OCI-LY3 (cell line): Measurements from ENCODE around the gene LAG3.

Experiments used
- H2AFZ ChIP-seq: fragments of 200-600, 300-600 bp; shearing (Covaris generic); 2 replicates; pipeline ENCODE4 v1.6.0; 2014; ENCODE audit warnings: antibody characterized with exemption, low read depth, low read length
- H3K27ac ChIP-seq: fragments of 200-600, 300-600 bp; sonication (generic); 2 replicates; pipeline ENCODE4 v1.5.1; 2014; ENCODE audit warnings: mild to moderate bottlenecking, low read length, moderate library complexity, mixed read lengths
- H3K27me3 ChIP-seq: fragments of 200-600, 300-600 bp; sonication (generic); 2 replicates; pipeline ENCODE4 v1.6.1; 2014; ENCODE audit warnings: low read depth, low read length, mixed read lengths
- H3K36me3 ChIP-seq: fragments of 200-600, 300-600 bp; sonication (generic); replicated peaks from 2 replicates; pipeline ENCODE3; 2014; ENCODE audit warnings: low read depth, low read length, mixed read lengths
- H3K4me1 ChIP-seq: fragments of 300-600, 200-600 bp; sonication (generic); 2 replicates; pipeline ENCODE4 v1.6.1; 2014; ENCODE audit warnings: low read length, mixed read lengths
- H3K4me2 ChIP-seq: fragments of 200-600, 300-600 bp; sonication (generic); 2 replicates; pipeline ENCODE4 v1.6.1; 2014; ENCODE audit warnings: low read length, mixed read lengths
- H3K4me3 ChIP-seq: fragments of 300-600, 200-600 bp; sonication (generic); 2 replicates; pipeline ENCODE4 v1.5.1; 2014; ENCODE audit warnings: antibody characterized with exemption, mild to moderate bottlenecking, low read length, moderate library complexity
- H3K79me2 ChIP-seq: fragments of 300-600, 200-600 bp; shearing (Covaris generic); 2 replicates; pipeline ENCODE4 v1.6.1; 2014; ENCODE audit warnings: mild to moderate bottlenecking, low read length, mixed read lengths
- H3K9ac ChIP-seq: fragments of 300-600, 200-600 bp; shearing (Covaris generic); 2 replicates; pipeline ENCODE4 v1.6.0; 2014; ENCODE audit warnings: mild to moderate bottlenecking, low read length, moderate library complexity
- H3K9me3 ChIP-seq: fragments of 200-600, 300-600 bp; shearing (Covaris generic); 2 replicates; pipeline ENCODE4 v1.6.1; 2014; ENCODE audit warnings: low read length, mixed read lengths; ENCODE audit not compliant: insufficient read depth
- H4K20me1 ChIP-seq: fragments of 200-600, 300-600 bp; sonication (generic); 2 replicates; pipeline ENCODE4 v1.6.1; 2016; ENCODE audit warnings: low read length, mixed read lengths; ENCODE audit not compliant: insufficient read depth
- EZH2phosphoT487 ChIP-seq: fragments of 200-600 bp; shearing (Covaris generic); IDR thresholded peaks from 2 replicates; pipeline ENCODE4 v1.6.1; 2018; ENCODE audit warnings: antibody characterized with exemption, mixed run types, low read depth
- TF ChIP-seq, protein P1 (sequence below): fragments of 200-600, 300-600 bp; sonication (generic); IDR thresholded peaks from 2 replicates; pipeline ENCODE4 v1.5.1; 2014; ENCODE audit warnings: antibody characterized with exemption, low read length, low read depth

Gene LAG3

DNA sequence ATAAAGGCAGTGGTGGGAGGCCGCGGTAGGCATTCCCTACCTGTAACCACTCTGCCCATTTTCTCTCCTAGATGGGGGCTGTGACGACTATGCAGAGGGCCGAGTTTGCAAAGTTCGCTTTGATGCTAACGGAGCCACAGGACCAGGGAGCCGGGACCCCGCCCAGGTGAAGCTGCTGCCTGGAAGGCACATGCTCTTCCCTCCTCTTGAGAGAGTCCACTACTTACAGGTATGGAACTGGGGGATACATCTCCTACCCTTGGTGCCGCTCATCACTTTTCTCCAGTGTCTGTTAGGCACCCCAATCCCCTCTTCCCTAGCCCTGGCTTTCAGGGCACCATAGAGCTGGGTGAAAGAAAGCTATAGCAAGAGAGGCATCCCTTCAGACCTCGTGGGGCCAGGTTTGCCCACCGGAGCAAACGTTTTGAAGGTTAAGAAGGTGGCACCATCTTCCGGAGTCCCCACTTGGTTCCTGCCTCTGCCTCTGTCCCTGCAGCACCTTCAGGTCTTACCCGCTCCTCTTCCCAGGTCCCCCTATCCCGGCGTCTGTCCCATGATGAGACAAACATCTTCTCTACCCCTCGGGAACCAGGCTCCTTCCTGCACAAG lies 53.9 kb downstream of the LAG3 start:
- no peaks in the 10 kb centered on the region for H3K9me3 ChIP-seq
- no peaks in the 10 kb centered on the region for H4K20me1 ChIP-seq
- no peak overlapping the region for H3K4me3 ChIP-seq
- H3K27me3 ChIP-seq = peaks cover 31% of the 10 kb centered on the region
- TF ChIP-seq, protein P1, sequence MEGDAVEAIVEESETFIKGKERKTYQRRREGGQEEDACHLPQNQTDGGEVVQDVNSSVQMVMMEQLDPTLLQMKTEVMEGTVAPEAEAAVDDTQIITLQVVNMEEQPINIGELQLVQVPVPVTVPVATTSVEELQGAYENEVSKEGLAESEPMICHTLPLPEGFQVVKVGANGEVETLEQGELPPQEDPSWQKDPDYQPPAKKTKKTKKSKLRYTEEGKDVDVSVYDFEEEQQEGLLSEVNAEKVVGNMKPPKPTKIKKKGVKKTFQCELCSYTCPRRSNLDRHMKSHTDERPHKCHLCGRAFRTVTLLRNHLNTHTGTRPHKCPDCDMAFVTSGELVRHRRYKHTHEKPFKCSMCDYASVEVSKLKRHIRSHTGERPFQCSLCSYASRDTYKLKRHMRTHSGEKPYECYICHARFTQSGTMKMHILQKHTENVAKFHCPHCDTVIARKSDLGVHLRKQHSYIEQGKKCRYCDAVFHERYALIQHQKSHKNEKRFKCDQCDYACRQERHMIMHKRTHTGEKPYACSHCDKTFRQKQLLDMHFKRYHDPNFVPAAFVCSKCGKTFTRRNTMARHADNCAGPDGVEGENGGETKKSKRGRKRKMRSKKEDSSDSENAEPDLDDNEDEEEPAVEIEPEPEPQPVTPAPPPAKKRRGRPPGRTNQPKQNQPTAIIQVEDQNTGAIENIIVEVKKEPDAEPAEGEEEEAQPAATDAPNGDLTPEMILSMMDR = no peak
- no peak for TF ChIP-seq EZH2phosphoT487
- no peak overlapping the region for H3K9ac ChIP-seq
- H3K27ac ChIP-seq = no peak overlapping the region
- no peaks in the 10 kb centered on the region for H3K79me2 ChIP-seq
- no peak overlapping the region for H2AFZ ChIP-seq
- H3K4me1 ChIP-seq = peaks cover 11% of the 10 kb centered on the region
- H3K36me3 ChIP-seq = no peaks in the 10 kb centered on the region
- no peak overlapping the region for H3K4me2 ChIP-seq

DNA sequence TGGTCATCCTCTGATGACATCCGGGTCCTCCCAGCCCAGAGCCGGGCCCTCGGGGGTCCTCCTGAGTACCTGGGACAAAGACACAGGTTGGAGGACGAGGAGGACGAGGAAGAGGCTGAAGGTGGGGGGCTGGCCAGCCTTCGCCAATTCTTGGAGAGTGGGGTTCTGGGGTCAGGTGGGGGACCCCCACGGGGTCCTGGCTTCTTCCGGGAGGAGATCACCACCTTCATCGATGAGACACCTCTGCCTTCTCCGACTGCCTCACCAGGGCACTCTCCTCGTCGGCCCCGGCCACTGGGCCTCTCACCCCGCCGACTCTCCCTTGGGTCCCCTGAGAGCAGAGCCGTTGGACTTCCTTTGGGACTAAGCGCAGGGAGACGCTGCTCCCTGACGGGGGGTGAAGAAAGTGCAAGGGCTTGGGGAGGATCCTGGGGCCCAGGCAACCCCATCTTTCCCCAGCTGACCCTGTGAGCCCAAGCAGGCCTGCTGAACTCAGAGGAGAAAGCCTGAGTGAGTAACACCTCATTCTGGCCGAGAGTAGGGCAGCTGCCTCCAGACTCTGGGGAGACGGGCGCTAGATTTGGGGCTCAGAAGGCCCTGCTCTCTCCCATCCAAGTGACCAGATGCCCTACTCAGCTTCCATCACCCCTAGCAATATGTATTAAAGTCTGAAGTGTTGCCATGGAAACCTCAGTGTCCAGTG lies 54.6 kb downstream of the LAG3 start:
- Histone ChIP-seq H3K27ac (no peak overlapping the region), H2AFZ (no peak overlapping the region), H3K4me1 (peaks cover 11% of the 10 kb centered on the region), H3K4me2 (peak overlapping the region; percentile 53), H3K36me3 (peaks cover 2% of the 10 kb centered on the region), H4K20me1 (no peaks in the 10 kb centered on the region), H3K79me2 (no peaks in the 10 kb centered on the region), H3K9ac (no peak overlapping the region), H3K9me3 (no peaks in the 10 kb centered on the region), H3K4me3 (peak overlapping the region; percentile 25; the same call in 1 of the 2 replicates), H3K27me3 (peaks cover 28% of the 10 kb centered on the region)
- TF ChIP-seq, protein P1 = no peak
- TF ChIP-seq EZH2phosphoT487 = no peak

DNA sequence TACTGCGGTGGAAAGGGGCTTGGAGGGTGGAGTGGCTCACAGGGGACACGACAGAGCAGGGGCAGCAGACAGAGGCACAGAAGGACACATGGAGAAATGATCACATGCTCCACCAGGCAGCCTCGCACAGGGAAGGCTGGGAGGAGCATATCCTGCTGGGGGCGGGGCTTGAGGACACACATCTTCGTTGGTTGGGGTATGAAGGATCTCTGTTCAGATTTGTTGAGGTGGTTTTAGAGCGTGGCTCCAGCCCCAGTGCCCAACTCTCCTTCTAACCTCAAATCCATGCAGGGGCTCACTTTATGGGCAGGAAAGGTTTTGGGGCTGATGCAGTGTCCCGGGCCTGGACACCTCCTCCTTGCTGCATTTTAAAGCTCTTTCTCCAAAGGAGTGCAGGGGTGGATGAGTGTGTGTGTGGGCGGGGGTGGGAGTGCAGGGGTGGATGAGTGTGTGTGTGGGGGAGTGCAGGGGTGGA lies 55.2 kb downstream of the LAG3 start:
- Histone ChIP-seq H4K20me1 (no peaks in the 10 kb centered on the region), H3K9ac (no peak overlapping the region), H3K36me3 (peaks cover 2% of the 10 kb centered on the region), H3K9me3 (no peaks in the 10 kb centered on the region), H3K4me1 (peaks cover 11% of the 10 kb centered on the region), H3K27ac (no peak overlapping the region), H3K4me2 (peak overlapping the region; percentile 53), H3K27me3 (peaks cover 22% of the 10 kb centered on the region), H2AFZ (no peak overlapping the region), H3K4me3 (peak overlapping the region; percentile 25; the same call in 1 of the 2 replicates), H3K79me2 (no peaks in the 10 kb centered on the region)
- TF ChIP-seq, protein P1 = no peak
- no peak for TF ChIP-seq EZH2phosphoT487
